Measurements from ENCODE around the gene TNFRSF14. TPM values are rescaled to one million over a fixed set of nuclear protein-coding genes. Genes with fewer than 3 reads are reported as not detected.
A peak's percentile ranks its signal among the peaks of the same experiment; 100 is the strongest.

Gene TNFRSF14
- total and polyA plus RNA-seq, 9 of the 15 experiments (the other 6 are each of a cell fraction or from before 2014, with no cell fraction given): 0.11 to 2.3 (median 0.68) TPM; not detected in 2

GRCh38 chr1:2525920-2526823 lies 30.0 kb upstream of the TNFRSF14 start, which contains the start of gene PANK4 (continued):
- peak; percentile 66; the same call in 1 of the 2 replicates for TF ChIP-seq TFAP4 (CRISPR knock-in tag; IDR thresholded peaks at IDR 0.05; ENCODE audit: borderline replicate concordance)
- peak; percentile 55; the same call in 1 of the 2 replicates for TF ChIP-seq KLF13 (tag; IDR thresholded peaks at IDR 0.05; ENCODE audit: borderline replicate concordance, low read depth)
- TF ChIP-seq ZNF436 (CRISPR knock-in tag; IDR thresholded peaks at IDR 0.05): no peak
- TF ChIP-seq, protein P1, sequence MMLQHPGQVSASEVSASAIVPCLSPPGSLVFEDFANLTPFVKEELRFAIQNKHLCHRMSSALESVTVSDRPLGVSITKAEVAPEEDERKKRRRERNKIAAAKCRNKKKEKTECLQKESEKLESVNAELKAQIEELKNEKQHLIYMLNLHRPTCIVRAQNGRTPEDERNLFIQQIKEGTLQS (IDR thresholded peaks at IDR 0.05): no peak
- TF ChIP-seq, protein P1 (CRISPR knock-in tag; conservative IDR thresholded peaks at IDR 0.05): no peak
- no peak for TF ChIP-seq HMG20B (CRISPR knock-in tag; IDR thresholded peaks at IDR 0.05)
- TF ChIP-seq ZNF707 (CRISPR knock-in tag; conservative IDR thresholded peaks at IDR 0.05): no peak
- TF ChIP-seq ZNF324 (CRISPR knock-in tag; IDR thresholded peaks at IDR 0.05): no peak
- no peak for TF ChIP-seq FOS (IDR thresholded peaks at IDR 0.05; ENCODE audit: extremely low read depth, insufficient read length)
- peak; percentile 98 for TF ChIP-seq CXXC5 (CRISPR knock-in tag; IDR thresholded peaks at IDR 0.05)
- TF ChIP-seq, protein P2, sequence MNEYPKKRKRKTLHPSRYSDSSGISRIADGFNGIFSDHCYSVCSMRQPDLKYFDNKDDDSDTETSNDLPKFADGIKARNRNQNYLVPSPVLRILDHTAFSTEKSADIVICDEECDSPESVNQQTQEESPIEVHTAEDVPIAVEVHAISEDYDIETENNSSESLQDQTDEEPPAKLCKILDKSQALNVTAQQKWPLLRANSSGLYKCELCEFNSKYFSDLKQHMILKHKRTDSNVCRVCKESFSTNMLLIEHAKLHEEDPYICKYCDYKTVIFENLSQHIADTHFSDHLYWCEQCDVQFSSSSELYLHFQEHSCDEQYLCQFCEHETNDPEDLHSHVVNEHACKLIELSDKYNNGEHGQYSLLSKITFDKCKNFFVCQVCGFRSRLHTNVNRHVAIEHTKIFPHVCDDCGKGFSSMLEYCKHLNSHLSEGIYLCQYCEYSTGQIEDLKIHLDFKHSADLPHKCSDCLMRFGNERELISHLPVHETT (CRISPR knock-in tag; conservative IDR thresholded peaks at IDR 0.05 in 1 of 2, IDR thresholded peaks at IDR 0.05 in 1 of 2): peak in 1 of 2 experiments; percentile 93; a peak in 2 of 4 replicates
- TF ChIP-seq RBM15 (IDR thresholded peaks at IDR 0.05; ENCODE audit: insufficient read depth, low read length): no peak
- TF ChIP-seq ZNF24 (IDR thresholded peaks at IDR 0.05): no peak
- TF ChIP-seq, protein P3, sequence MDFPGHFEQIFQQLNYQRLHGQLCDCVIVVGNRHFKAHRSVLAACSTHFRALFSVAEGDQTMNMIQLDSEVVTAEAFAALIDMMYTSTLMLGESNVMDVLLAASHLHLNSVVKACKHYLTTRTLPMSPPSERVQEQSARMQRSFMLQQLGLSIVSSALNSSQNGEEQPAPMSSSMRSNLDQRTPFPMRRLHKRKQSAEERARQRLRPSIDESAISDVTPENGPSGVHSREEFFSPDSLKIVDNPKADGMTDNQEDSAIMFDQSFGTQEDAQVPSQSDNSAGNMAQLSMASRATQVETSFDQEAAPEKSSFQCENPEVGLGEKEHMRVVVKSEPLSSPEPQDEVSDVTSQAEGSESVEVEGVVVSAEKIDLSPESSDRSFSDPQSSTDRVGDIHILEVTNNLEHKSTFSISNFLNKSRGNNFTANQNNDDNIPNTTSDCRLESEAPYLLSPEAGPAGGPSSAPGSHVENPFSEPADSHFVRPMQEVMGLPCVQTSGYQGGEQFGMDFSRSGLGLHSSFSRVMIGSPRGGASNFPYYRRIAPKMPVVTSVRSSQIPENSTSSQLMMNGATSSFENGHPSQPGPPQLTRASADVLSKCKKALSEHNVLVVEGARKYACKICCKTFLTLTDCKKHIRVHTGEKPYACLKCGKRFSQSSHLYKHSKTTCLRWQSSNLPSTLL (IDR thresholded peaks at IDR 0.05): no peak
- no peak for TF ChIP-seq POLR2H (tag; IDR thresholded peaks at IDR 0.05; ENCODE audit: low read depth)
- no peak for TF ChIP-seq ZNF695 (CRISPR knock-in tag; IDR thresholded peaks at IDR 0.05)
- TF ChIP-seq ZNF507 (tag; conservative IDR thresholded peaks at IDR 0.05): no peak
- no peak for TF ChIP-seq MLX (CRISPR knock-in tag; conservative IDR thresholded peaks at IDR 0.05)
- peak; percentile 68 for TF ChIP-seq RBBP5 (IDR thresholded peaks at IDR 0.05; ENCODE audit: borderline replicate concordance, insufficient read depth, low read length, poor library complexity, severe bottlenecking)
